ENCODE measurements around the gene BCAS3. TPM values are rescaled to one million over a fixed set of nuclear protein-coding genes. Genes with fewer than 3 reads are reported as not detected.

The BCAS3 gene
- total and polyA plus RNA-seq, 2 experiments from 2014 or later = 18.0 to 20.2 TPM

DNA sequence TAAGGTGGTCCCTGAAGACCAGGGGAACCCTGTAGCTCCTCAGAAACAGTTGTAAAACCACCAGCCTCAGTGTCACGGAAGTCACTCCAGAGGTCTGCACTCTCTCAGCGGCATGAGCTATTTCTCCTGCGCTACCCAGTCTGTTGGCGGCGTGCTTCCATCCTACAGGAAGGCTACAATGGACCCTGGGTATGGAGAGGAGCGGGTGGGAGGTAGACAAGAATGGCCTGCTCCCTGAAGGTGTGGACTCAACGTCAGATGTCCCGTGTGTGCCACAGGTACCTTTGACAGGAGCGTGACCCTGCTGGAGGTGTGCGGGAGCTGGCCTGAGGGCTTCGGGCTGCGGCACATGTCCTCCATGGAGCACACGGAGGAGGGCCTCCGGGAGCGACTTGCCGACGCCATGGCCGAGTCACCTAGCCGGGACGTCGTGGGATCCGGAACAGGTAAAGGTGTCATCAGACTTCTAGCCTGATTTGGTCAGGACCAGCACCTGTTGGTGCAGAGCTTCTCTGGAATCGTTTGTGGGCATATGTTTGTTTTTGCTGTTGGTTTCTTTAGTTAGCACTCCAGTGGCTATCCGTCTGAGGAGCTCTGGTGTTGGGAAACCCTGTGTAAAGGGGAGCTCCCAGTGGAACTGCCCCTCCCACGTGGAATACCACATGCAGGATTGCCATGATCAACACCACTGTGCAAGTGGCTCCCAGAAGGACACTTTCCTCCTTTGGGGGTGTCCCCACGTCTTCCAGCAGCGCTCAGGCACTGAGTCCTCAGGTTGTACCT, 690.6 kb downstream of the BCAS3 start:
- TF ChIP-seq EZH2phosphoT487 (IDR thresholded peaks at IDR 0.05; ENCODE audit: insufficient read depth, low read depth) (no peak), EZH2 (IDR thresholded peaks at IDR 0.05; ENCODE audit: insufficient read depth, poor library complexity, severe bottlenecking) (no peak)
- in situ Hi-C loops (cut with MboI) = no loop called here
- WGBS, 2 experiments (ENCODE audit: low coverage in 1 of 2, low lambda C conversion rate in 2 of 2, missing lambda C conversion rate in 2 of 2) = 89 to 92% methylated on average over 21 to 27 of the region's 27 CpGs

DNA sequence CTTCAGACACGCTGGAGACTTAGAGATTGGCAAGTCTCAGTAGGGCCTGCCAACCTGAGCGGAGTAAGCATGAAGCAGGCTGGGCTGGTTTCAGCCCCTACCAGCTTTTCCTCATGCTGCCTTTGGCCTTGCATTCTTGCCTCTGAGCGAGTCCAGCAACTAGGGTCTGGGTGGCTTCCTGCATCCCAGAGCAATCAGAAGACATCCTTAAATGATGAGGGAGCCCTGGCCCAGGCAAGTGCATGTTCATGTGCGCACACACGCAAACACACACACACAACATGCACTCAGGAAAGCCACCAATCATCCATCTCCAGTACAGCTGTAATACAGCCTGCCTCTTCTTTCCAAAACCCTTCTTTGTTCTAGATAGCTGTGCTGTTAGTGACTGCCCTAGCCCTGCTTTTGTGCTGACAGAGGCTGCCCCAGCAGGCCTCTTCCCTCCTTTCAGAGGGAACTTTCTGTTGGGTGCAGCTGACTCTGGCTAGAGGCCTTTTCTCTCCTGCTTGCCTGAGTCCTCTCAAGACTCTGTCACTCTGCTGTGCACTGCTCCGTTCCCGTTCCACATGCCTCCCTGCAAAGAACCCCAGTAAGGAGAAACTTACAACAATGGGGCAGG, 691.3 kb downstream of the BCAS3 start:
- WGBS, 2 experiments (ENCODE audit: low coverage in 1 of 2, low lambda C conversion rate in 2 of 2, missing lambda C conversion rate in 2 of 2) = 96 to 98% methylated on average over 7 of the region's 7 CpGs

More for the DNA sequence above, 690.6 kb downstream of the BCAS3 start:
- no peak overlapping the region for H3K27ac ChIP-seq
- H3K4me3 ChIP-seq = no peak overlapping the region
- no peaks in the 10 kb centered on the region for H3K36me3 ChIP-seq (ENCODE audit: low read depth)
- H3K9me2 ChIP-seq (ENCODE audit: insufficient read depth) = no peaks in the 10 kb centered on the region
- no peaks in the 10 kb centered on the region for H4K20me1 ChIP-seq (ENCODE audit: insufficient read depth)
- H3K4me2 ChIP-seq (ENCODE audit: unreplicated experiment) = no peak overlapping the region
- H2AFZ ChIP-seq = no peak overlapping the region
- no peak overlapping the region for H3K9ac ChIP-seq
- DNase-seq = no peak
- H3K79me2 ChIP-seq (ENCODE audit: insufficient read depth) = no peaks in the 10 kb centered on the region
- no peaks in the 10 kb centered on the region for H3K27me3 ChIP-seq (replicated peaks; ENCODE audit: insufficient read depth)
- H3K9me3 ChIP-seq (ENCODE audit: low read depth) = no peaks in the 10 kb centered on the region
- no peaks in the 10 kb centered on the region for H3K4me1 ChIP-seq (ENCODE audit: insufficient read depth)
- H3F3A ChIP-seq (ENCODE audit: insufficient read depth) = no peaks in the 10 kb centered on the region

DNA sequence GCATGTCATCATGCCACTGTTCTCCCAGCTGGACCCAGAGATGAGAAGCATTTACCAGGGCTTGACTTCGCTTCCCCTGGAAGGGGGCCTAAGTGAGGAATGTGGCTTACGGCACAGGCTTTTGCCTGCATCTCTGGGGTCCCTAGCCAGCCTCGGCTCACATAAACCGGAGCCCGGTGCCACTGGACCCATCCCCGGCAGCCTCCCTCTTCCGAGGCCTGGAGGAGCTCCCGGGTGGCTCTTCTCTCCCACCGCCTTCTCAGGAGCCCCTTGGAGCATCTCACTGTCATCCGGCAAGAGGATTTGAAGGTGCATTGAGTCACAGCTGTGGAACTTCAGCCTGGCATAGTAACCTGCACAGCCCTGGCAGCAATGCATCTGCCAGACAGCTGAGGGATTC, 692.1 kb downstream of the BCAS3 start:
- Histone ChIP-seq H3K36me3 (ENCODE audit: low read depth) (no peaks in the 10 kb centered on the region), H3K9ac (no peak overlapping the region), H3K4me3 (no peak overlapping the region), H3K4me1 (ENCODE audit: insufficient read depth) (no peaks in the 10 kb centered on the region), H3K27ac (no peak overlapping the region), H3K79me2 (ENCODE audit: insufficient read depth) (no peaks in the 10 kb centered on the region), H4K20me1 (ENCODE audit: insufficient read depth) (no peaks in the 10 kb centered on the region), H3F3A (ENCODE audit: insufficient read depth) (no peaks in the 10 kb centered on the region), H3K9me2 (ENCODE audit: insufficient read depth) (no peaks in the 10 kb centered on the region), H3K4me2 (ENCODE audit: unreplicated experiment) (no peak overlapping the region), H2AFZ (no peak overlapping the region), H3K27me3 (replicated peaks; ENCODE audit: insufficient read depth) (no peaks in the 10 kb centered on the region), H3K9me3 (ENCODE audit: low read depth) (no peaks in the 10 kb centered on the region)
- no peak for DNase-seq
- TF ChIP-seq EZH2 (IDR thresholded peaks at IDR 0.05; ENCODE audit: insufficient read depth, poor library complexity, severe bottlenecking) = no peak
- TF ChIP-seq EZH2phosphoT487 (IDR thresholded peaks at IDR 0.05; ENCODE audit: insufficient read depth, low read depth) = no peak
- 93% methylated on average over 10 of the region's 10 CpGs for WGBS, 2 experiments (ENCODE audit: low coverage in 1 of 2, low lambda C conversion rate in 2 of 2, missing lambda C conversion rate in 2 of 2)
- in situ Hi-C loops (cut with MboI) = no loop called here

More for the DNA sequence above, 691.3 kb downstream of the BCAS3 start:
- Histone ChIP-seq H3K4me3 (no peak overlapping the region), H3F3A (ENCODE audit: insufficient read depth) (no peaks in the 10 kb centered on the region), H3K27me3 (replicated peaks; ENCODE audit: insufficient read depth) (no peaks in the 10 kb centered on the region), H3K36me3 (ENCODE audit: low read depth) (no peaks in the 10 kb centered on the region), H3K79me2 (ENCODE audit: insufficient read depth) (no peaks in the 10 kb centered on the region), H4K20me1 (ENCODE audit: insufficient read depth) (no peaks in the 10 kb centered on the region), H3K27ac (no peak overlapping the region), H3K9me3 (ENCODE audit: low read depth) (no peaks in the 10 kb centered on the region), H3K9ac (no peak overlapping the region), H2AFZ (no peak overlapping the region), H3K9me2 (ENCODE audit: insufficient read depth) (no peaks in the 10 kb centered on the region), H3K4me2 (ENCODE audit: unreplicated experiment) (no peak overlapping the region), H3K4me1 (ENCODE audit: insufficient read depth) (no peaks in the 10 kb centered on the region)
- no peak for TF ChIP-seq EZH2phosphoT487 (IDR thresholded peaks at IDR 0.05; ENCODE audit: insufficient read depth, low read depth)
- DNase-seq = no peak
- in situ Hi-C loops (cut with MboI) = no loop called here

DNA sequence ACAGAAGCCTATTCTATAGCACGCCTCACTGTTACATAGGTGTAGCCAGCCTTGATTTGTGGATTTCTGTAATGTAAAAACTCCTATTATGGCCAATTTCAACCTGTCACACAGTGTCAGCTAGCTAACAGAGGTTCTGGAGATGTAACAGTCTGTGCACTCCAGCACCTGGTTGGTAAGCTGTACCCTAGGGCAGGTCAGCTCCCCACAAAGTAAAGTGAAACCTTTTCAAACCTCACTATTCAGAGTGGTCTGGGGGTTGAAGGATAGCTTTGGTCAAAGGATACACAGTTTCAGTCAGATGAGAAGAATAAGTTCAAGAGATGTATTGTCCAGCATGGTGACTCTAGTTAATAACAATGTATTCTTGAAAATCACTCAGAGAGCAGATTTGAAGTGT, 693.5 kb downstream of the BCAS3 start:
- DNase-seq = no peak
- no peaks in the 10 kb centered on the region for H3K36me3 ChIP-seq (ENCODE audit: low read depth)
- no peaks in the 10 kb centered on the region for H3K79me2 ChIP-seq (ENCODE audit: insufficient read depth)
- H3K4me3 ChIP-seq = no peak overlapping the region
- TF ChIP-seq EZH2 (IDR thresholded peaks at IDR 0.05; ENCODE audit: insufficient read depth, poor library complexity, severe bottlenecking) = no peak
- TF ChIP-seq EZH2phosphoT487 (IDR thresholded peaks at IDR 0.05; ENCODE audit: insufficient read depth, low read depth) = no peak
- no peaks in the 10 kb centered on the region for H4K20me1 ChIP-seq (ENCODE audit: insufficient read depth)
- no peak overlapping the region for H2AFZ ChIP-seq
- H3K27me3 ChIP-seq (replicated peaks; ENCODE audit: insufficient read depth) = no peaks in the 10 kb centered on the region
- WGBS, 2 experiments (ENCODE audit: low coverage in 1 of 2, low lambda C conversion rate in 2 of 2, missing lambda C conversion rate in 2 of 2) = 93 to 100% methylated on average over 1 of the region's 1 CpG
- no peaks in the 10 kb centered on the region for H3F3A ChIP-seq (ENCODE audit: insufficient read depth)
- no peaks in the 10 kb centered on the region for H3K9me3 ChIP-seq (ENCODE audit: low read depth)
- in situ Hi-C loops (cut with MboI) = no loop called here
- H3K9me2 ChIP-seq (ENCODE audit: insufficient read depth) = no peaks in the 10 kb centered on the region
- H3K9ac ChIP-seq = no peak overlapping the region
- no peak overlapping the region for H3K27ac ChIP-seq
- H3K4me2 ChIP-seq (ENCODE audit: unreplicated experiment) = no peak overlapping the region
- H3K4me1 ChIP-seq (ENCODE audit: insufficient read depth) = no peaks in the 10 kb centered on the region
